Thymus (tissue), 11 donors: ENCODE measurements around the gene EHMT2. TPM values are rescaled to one million over a fixed set of nuclear protein-coding genes. Genes with fewer than 3 reads are reported as not detected.

ENCODE experiments used
- DNase-seq, 9 donors: peaks; one replicate each; pipeline ENCODE4 v3.0.0-alpha.2; 2013; ENCODE audit warnings: low spot score in 9 of 9, low read depth in 6 of 9, missing footprints in 1 of 9
- H3K27ac ChIP-seq, 2 donors: one replicate each; pipeline ENCODE4 v1.5.1; 2013; ENCODE audit warnings: control low read depth in 1 of 2, low read depth in 1 of 2, low read length in 1 of 2, mild to moderate bottlenecking in 1 of 2, moderate library complexity in 1 of 2
- H3K27me3 ChIP-seq, 2 donors: one replicate each; pipeline ENCODE4 v1.5.1; 2013; ENCODE audit warnings: low read length in 1 of 2; ENCODE audit not compliant: control insufficient read depth in 2 of 2, insufficient read depth in 1 of 2
- H3K36me3 ChIP-seq, 2 donors: one replicate each; pipeline ENCODE4 v1.5.1; 2013; ENCODE audit warnings: low read length in 1 of 2, mild to moderate bottlenecking in 1 of 2, moderate library complexity in 1 of 2; ENCODE audit not compliant: control insufficient read depth in 2 of 2, insufficient read depth in 2 of 2
- H3K4me1 ChIP-seq, 2 donors: one replicate each; pipeline ENCODE4 v1.5.1; 2013; ENCODE audit warnings: low read length in 2 of 2; ENCODE audit not compliant: control insufficient read depth in 2 of 2, insufficient read depth in 2 of 2
- H3K4me3 ChIP-seq, 2 donors: one replicate each; pipeline ENCODE4 v1.5.1; 2013; ENCODE audit warnings: low read length in 2 of 2, control low read depth in 1 of 2, mild to moderate bottlenecking in 1 of 2
- H3K9me3 ChIP-seq, 2 donors: one replicate each; pipeline ENCODE4 v1.5.1; 2013; ENCODE audit warnings: low read length in 1 of 2, mild to moderate bottlenecking in 1 of 2; ENCODE audit not compliant: control insufficient read depth in 2 of 2, insufficient read depth in 1 of 2
- WGBS: extraction: QIAGEN DNeasy Blood & Tissue Kit; methylation state at CpG from one replicate; pipeline ENCODE4 v1.1.7; 2013; 5-methylcytosine and 5-hydroxymethylcytosine counted together
- polyA plus RNA-seq: library from polyadenylated mRNA; stranded (reverse); fragments of 200-250 nt; gene quantifications from one replicate; pipeline ENCODE4 v1.2.3, GENCODE V29; 2013
- total RNA-seq: library from RNA; stranded (reverse); fragments of 120-200 nt; gene quantifications from one replicate; pipeline ENCODE4 v1.2.4, GENCODE V29; 2013
- donor health status: healthy.

EHMT2 gene
- total and polyA plus RNA-seq, 2 donors: 35.0 to 60.1 TPM

GRCh38 chr6:31878726-31879125 lies 18.8 kb downstream of the EHMT2 start, which contains the start of gene SLC44A4:
Gene SLC44A4 (minus strand): TSS chr6:31878997. CDS start chr6:31878980, 17 bp downstream.
- no peak within 1 kb of the TSS for H3K4me3 ChIP-seq
- no peaks in the 10 kb centered on the region for H3K9me3 ChIP-seq
- no peaks in the 10 kb centered on the region for H3K27me3 ChIP-seq
- H3K36me3 ChIP-seq: peaks cover 40 to 42% of the 10 kb centered on the region in 2 donors
- WGBS: 90% methylated on average over 18 of the region's 18 CpGs
- no peak for DNase-seq
- peaks cover 0 to 21% of the 10 kb centered on the region in 2 donors for H3K4me1 ChIP-seq
- no peak within 1 kb of the TSS for H3K27ac ChIP-seq

GRCh38 chr6:31878222-31878621 lies 19.3 kb downstream of the EHMT2 start:
- DNase-seq: no peak
- Histone ChIP-seq H3K27me3 (no peaks in the 10 kb centered on the region), H3K27ac (no peak overlapping the region), H3K4me1 (peaks cover 0 to 21% of the 10 kb centered on the region in 2 donors), H3K36me3 (peaks cover 35 to 37% of the 10 kb centered on the region in 2 donors), H3K9me3 (no peaks in the 10 kb centered on the region), H3K4me3 (no peak overlapping the region)
- WGBS: over 99% methylated on average over 3 of the region's 3 CpGs

- no peak overlapping the region for H3K27ac ChIP-seq
- peaks cover 30 to 32% of the 10 kb centered on the region in 2 donors for H3K36me3 ChIP-seq
- DNase-seq: no peak
- no peaks in the 10 kb centered on the region for H3K9me3 ChIP-seq
- no peaks in the 10 kb centered on the region for H3K27me3 ChIP-seq
- 90% methylated on average over 10 of the region's 10 CpGs for WGBS
- H3K4me3 ChIP-seq: no peak overlapping the region
- H3K4me1 ChIP-seq: peaks cover 0 to 21% of the 10 kb centered on the region in 2 donors
Observed at GRCh38 chr6:31877651-31878161, 19.8 kb downstream of the EHMT2 start.

DNA sequence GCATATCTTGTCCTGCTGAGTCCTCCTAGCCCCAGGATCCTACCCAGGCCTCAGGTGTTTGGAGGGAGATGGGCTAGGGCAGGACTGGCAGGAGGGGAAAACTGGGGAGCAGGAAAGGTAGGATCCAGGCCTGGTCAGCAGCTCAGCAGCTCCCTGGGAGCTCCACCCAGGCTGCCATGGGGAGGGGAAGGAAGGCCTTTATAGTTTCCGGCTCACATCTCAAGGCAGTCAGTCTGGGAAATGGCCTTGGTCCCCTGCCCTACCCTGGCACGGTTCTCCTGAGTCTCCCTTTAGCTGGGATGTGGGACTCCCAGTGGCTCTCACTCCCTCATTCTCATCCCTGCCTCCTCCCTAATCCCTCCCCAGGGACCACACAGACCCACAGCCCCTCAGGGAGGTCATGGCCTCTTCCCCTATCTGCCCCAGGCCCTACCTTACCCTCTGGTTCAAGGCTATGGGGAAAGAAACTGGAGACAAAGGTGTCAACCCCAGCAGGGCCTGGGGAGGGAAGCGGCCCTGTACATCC lies 20.3 kb downstream of the EHMT2 start:
- Histone ChIP-seq H3K4me3 (no peak overlapping the region), H3K27ac (no peak overlapping the region), H3K9me3 (no peaks in the 10 kb centered on the region), H3K36me3 (peaks cover 25 to 26% of the 10 kb centered on the region in 2 donors), H3K4me1 (peaks cover 0 to 21% of the 10 kb centered on the region in 2 donors), H3K27me3 (no peaks in the 10 kb centered on the region)
- 97% methylated on average over 3 of the region's 3 CpGs for WGBS
- no peak for DNase-seq

DNA sequence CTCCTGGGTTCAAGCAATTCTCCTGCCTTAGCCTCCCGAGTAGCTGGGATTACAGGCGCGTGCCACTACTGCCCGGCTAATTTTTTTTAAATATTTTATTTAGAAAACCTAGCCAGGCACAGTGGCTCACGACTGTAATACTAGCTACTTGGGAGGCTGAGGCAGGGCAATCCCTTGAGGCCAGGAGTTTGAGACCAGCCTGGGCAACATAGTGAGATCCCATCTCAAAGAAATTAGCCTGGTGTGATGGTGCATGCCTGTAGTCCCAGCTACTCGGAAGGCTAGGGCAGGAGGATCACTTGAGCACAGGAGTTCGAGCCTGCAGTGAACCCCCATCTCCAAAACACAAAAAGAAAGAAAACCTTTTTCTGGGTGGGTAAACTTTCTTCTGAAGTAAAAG lies 21.1 kb downstream of the EHMT2 start:
- Histone ChIP-seq H3K4me3 (no peak overlapping the region), H3K27ac (no peak overlapping the region), H3K27me3 (no peaks in the 10 kb centered on the region), H3K9me3 (no peaks in the 10 kb centered on the region), H3K36me3 (peaks cover 19 to 20% of the 10 kb centered on the region in 2 donors), H3K4me1 (peaks cover 0 to 21% of the 10 kb centered on the region in 2 donors)
- DNase-seq: no peak
- WGBS: 98% methylated on average over 7 of the region's 7 CpGs

- 51% methylated on average over 5 of the region's 5 CpGs for WGBS
- H3K36me3 ChIP-seq: peaks cover 14 to 15% of the 10 kb centered on the region in 2 donors
- no peak overlapping the region for H3K27ac ChIP-seq
- H3K4me3 ChIP-seq: no peak overlapping the region
- no peaks in the 10 kb centered on the region for H3K9me3 ChIP-seq
- peaks cover 0 to 21% of the 10 kb centered on the region in 2 donors for H3K4me1 ChIP-seq
- DNase-seq: peak in 1 of 9 donors; percentile 57
- no peaks in the 10 kb centered on the region for H3K27me3 ChIP-seq
Observed at GRCh38 chr6:31875877-31876276, 21.6 kb downstream of the EHMT2 start.

DNA sequence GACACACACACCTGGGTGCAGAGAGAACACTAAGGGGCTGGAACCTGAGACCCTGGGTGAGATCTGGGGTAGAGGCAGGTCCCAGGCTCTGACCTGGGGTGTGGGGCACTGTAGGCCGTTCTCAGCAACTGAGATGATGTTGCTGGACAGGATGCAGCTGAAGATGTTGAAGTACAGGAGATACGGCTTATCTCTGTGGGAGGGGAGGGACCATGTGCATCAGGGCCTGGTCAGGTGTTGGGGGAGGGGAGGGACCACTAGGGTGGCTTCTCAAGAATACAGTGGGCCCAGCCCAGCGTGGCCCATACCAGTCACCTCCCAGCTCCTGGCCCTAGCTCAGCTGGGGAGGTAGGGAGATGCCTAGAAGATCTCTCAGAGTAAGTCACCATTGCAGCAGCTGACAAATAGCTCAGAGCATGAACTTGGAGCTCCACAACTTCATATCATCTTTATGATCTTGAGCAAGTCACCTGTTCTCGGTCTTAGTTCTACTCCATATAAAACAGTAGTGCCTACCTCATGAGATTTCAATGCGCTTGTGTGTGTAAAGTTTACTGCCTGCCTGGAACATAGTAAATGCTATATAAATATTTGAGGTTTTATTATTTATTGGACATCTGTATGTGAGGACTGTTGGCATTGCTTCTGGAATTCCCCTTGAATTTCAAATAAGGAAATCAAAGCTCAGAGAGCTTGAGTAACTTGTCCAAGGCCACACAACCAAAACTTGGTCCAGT lies 22.5 kb downstream of the EHMT2 start:
- peak in 1 of 9 donors; percentile 43 for DNase-seq
- Histone ChIP-seq H3K27me3 (no peaks in the 10 kb centered on the region), H3K27ac (peak overlapping the region in 1 of 2 donors; percentile 1), H3K4me3 (no peak overlapping the region), H3K36me3 (peaks cover 6 to 7% of the 10 kb centered on the region in 2 donors), H3K9me3 (no peaks in the 10 kb centered on the region), H3K4me1 (peaks cover 0 to 21% of the 10 kb centered on the region in 2 donors)
- 83% methylated on average over 5 of the region's 5 CpGs for WGBS

GRCh38 chr6:31874084-31874670 lies 23.3 kb downstream of the EHMT2 start:
- no peak overlapping the region for H3K4me3 ChIP-seq
- H3K27me3 ChIP-seq: no peaks in the 10 kb centered on the region
- no peak overlapping the region for H3K27ac ChIP-seq
- no peaks in the 10 kb centered on the region for H3K9me3 ChIP-seq
- DNase-seq: no peak
- H3K4me1 ChIP-seq: peaks cover 0 to 21% of the 10 kb centered on the region in 2 donors
- whole genome bisulfite sequencing: 54% methylated on average over 4 of the region's 4 CpGs
- H3K36me3 ChIP-seq: no peaks in the 10 kb centered on the region
